Ishikawa (cell line): ENCODE data around the gene CXCL14.

Experiments used
- CEBPB ChIP-seq: IDR thresholded peaks from 2 replicates; pipeline ENCODE4 v1.6.1; 2012
- CREB1 ChIP-seq: IDR thresholded peaks from 2 replicates; pipeline ENCODE4 v1.6.1; 2012; ENCODE audit warnings: low read depth
- EGR1 ChIP-seq: IDR thresholded peaks from 2 replicates; pipeline ENCODE4 v1.6.1; 2012
- EP300 ChIP-seq: IDR thresholded peaks from 2 replicates; pipeline ENCODE4 v1.6.1; 2012; ENCODE audit warnings: borderline replicate concordance
- FOXM1 ChIP-seq: IDR thresholded peaks from 2 replicates; pipeline ENCODE4 v1.6.1; 2012; ENCODE audit warnings: low read depth, borderline replicate concordance
- NFIC ChIP-seq: IDR thresholded peaks from 2 replicates; pipeline ENCODE4 v1.6.1; 2012
- RAD21 ChIP-seq: IDR thresholded peaks from 2 replicates; pipeline ENCODE4 v1.6.1; 2012; ENCODE audit warnings: low read depth
- TAF1 ChIP-seq: IDR thresholded peaks from 2 replicates; pipeline ENCODE4 v1.6.1; 2012; ENCODE audit warnings: low read depth, mild to moderate bottlenecking
- TCF12 ChIP-seq: IDR thresholded peaks from 2 replicates; pipeline ENCODE4 v1.6.1; 2012; ENCODE audit warnings: low read depth
- TEAD4 ChIP-seq: IDR thresholded peaks from 2 replicates; pipeline ENCODE4 v1.6.1; 2012
- YY1 ChIP-seq: IDR thresholded peaks from 2 replicates; pipeline ENCODE4 v1.6.1; 2012; ENCODE audit warnings: low read depth
- ZBTB7A ChIP-seq: IDR thresholded peaks from 2 replicates; pipeline ENCODE4 v1.6.1; 2012; ENCODE audit warnings: low read depth
- TF ChIP-seq, protein P1 (sequence below): IDR thresholded peaks from 2 replicates; pipeline ENCODE4 v1.6.1; 2012
- TF ChIP-seq, protein P2 (sequence below): IDR thresholded peaks from 2 replicates; pipeline ENCODE4 v1.6.1; 2012; ENCODE audit warnings: low read depth, mild to moderate bottlenecking
- TF ChIP-seq, protein P3 (sequence below): IDR thresholded peaks from 2 replicates; pipeline ENCODE4 v1.6.1; 2012

The CXCL14 gene

DNA sequence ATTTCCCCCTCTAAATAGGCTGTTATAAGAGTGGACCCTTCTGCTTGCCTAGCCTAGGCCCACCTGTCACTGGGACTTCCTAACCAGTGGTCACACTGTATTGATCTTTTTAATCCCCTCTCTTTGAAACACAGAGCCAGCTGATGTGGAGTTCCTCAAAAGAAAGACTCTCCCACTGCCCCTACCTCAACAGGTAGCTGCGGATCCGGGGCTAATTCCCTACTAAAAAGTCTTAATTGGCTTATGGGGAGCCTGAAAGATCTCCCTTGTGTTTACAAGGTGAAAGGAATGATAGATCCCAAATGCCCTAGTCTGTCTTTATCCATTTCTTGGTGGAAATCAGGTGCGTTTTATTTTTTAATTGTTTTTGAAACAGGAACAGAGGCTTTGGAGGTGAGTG lies 45.0 kb downstream of the CXCL14 start:
- no peak for TF ChIP-seq YY1
- no peak for TF ChIP-seq TAF1
- TF ChIP-seq EGR1: no peak
- TF ChIP-seq, protein P1, sequence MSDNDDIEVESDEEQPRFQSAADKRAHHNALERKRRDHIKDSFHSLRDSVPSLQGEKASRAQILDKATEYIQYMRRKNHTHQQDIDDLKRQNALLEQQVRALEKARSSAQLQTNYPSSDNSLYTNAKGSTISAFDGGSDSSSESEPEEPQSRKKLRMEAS: no peak
- no peak for TF ChIP-seq FOXM1
- no peak for TF ChIP-seq CREB1
- TF ChIP-seq, protein P2, sequence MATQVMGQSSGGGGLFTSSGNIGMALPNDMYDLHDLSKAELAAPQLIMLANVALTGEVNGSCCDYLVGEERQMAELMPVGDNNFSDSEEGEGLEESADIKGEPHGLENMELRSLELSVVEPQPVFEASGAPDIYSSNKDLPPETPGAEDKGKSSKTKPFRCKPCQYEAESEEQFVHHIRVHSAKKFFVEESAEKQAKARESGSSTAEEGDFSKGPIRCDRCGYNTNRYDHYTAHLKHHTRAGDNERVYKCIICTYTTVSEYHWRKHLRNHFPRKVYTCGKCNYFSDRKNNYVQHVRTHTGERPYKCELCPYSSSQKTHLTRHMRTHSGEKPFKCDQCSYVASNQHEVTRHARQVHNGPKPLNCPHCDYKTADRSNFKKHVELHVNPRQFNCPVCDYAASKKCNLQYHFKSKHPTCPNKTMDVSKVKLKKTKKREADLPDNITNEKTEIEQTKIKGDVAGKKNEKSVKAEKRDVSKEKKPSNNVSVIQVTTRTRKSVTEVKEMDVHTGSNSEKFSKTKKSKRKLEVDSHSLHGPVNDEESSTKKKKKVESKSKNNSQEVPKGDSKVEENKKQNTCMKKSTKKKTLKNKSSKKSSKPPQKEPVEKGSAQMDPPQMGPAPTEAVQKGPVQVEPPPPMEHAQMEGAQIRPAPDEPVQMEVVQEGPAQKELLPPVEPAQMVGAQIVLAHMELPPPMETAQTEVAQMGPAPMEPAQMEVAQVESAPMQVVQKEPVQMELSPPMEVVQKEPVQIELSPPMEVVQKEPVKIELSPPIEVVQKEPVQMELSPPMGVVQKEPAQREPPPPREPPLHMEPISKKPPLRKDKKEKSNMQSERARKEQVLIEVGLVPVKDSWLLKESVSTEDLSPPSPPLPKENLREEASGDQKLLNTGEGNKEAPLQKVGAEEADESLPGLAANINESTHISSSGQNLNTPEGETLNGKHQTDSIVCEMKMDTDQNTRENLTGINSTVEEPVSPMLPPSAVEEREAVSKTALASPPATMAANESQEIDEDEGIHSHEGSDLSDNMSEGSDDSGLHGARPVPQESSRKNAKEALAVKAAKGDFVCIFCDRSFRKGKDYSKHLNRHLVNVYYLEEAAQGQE: no peak
- TF ChIP-seq, protein P3, sequence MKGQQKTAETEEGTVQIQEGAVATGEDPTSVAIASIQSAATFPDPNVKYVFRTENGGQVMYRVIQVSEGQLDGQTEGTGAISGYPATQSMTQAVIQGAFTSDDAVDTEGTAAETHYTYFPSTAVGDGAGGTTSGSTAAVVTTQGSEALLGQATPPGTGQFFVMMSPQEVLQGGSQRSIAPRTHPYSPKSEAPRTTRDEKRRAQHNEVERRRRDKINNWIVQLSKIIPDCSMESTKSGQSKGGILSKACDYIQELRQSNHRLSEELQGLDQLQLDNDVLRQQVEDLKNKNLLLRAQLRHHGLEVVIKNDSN: no peak
- TF ChIP-seq EP300: no peak
- no peak for TF ChIP-seq TCF12
- no peak for TF ChIP-seq TEAD4
- no peak for TF ChIP-seq NFIC
- TF ChIP-seq CEBPB: no peak
- no peak for TF ChIP-seq RAD21
- TF ChIP-seq ZBTB7A: no peak

DNA sequence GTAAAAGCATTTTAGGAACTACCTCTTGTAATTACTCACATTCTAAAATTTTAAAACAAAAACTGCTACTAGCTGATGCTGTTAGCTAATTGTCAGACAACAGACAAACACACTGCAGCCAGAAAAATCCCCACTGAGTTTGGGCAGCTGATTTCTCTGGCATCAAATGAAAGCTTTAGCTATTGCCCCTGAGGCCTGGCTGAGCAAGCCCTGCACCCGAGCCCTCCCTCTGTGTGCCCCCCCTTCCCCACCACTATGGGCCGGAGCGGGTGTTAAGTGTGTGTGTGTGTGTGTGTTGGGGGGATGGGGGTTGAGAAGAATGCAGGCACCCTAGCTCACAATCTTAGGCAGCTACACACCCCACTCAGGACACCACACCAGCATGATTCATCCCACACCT lies 45.5 kb downstream of the CXCL14 start:
- TF ChIP-seq ZBTB7A (no peak), YY1 (no peak), EGR1 (no peak), CREB1 (no peak), NFIC (no peak), RAD21 (no peak), EP300 (no peak), TAF1 (no peak), TEAD4 (no peak), TCF12 (no peak), CEBPB (no peak), FOXM1 (no peak)
- TF ChIP-seq, protein P3: no peak
- TF ChIP-seq, protein P1: no peak
- TF ChIP-seq, protein P2: no peak

DNA sequence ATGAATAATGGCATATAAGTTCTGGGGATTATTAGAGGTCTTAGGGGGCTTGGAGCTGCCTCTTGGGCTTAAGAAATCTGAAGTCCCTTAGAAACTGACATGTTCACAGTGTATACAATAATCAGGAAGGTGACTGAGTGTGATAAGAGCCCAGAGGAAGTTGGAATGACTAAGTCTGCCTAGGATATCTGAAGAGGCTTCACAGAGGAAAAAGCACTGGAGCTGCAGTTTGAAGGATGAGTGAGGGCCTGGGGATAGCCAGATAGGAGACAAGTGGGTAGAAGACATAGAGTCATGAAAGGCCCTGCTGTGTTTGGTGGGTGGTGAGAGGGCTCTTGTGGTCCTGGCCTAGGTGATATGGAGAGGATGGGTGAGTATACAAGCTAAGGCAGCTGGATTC lies 51.9 kb downstream of the CXCL14 start:
- TF ChIP-seq EP300: no peak
- no peak for TF ChIP-seq RAD21
- TF ChIP-seq CREB1: no peak
- no peak for TF ChIP-seq FOXM1
- TF ChIP-seq CEBPB: no peak
- TF ChIP-seq ZBTB7A: no peak
- TF ChIP-seq, protein P1: no peak
- no peak for TF ChIP-seq NFIC
- TF ChIP-seq TAF1: no peak
- TF ChIP-seq TCF12: no peak
- TF ChIP-seq EGR1: no peak
- TF ChIP-seq, protein P3: no peak
- TF ChIP-seq, protein P2: no peak
- no peak for TF ChIP-seq TEAD4
- no peak for TF ChIP-seq YY1

DNA sequence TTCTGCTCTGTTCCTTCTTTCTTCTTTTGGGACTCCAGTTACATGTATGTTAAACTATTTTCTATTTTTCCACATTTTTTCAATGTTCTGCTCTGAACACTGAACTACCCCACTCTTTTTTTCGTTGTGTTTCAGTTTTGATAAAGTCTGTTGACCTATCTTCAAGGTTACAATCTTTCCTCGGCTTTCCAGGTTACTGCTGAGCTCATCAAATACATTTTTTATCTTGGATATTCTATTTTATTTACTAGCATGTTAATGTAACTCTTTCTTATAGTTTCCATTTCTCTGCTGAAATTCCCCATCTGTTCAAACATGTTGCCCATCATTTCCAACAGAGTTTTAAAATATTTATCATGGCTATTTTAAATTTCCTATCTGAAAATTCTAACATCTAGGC lies 56.8 kb downstream of the CXCL14 start:
- TF ChIP-seq ZBTB7A (no peak), EGR1 (no peak), YY1 (no peak), EP300 (no peak), FOXM1 (no peak), CREB1 (no peak), CEBPB (no peak), NFIC (no peak), RAD21 (no peak), TEAD4 (no peak)
- TF ChIP-seq, protein P3: no peak
- TF ChIP-seq, protein P2: no peak
